Upper lobe of right lung (tissue), 1 donor: Measurements from ENCODE around the gene STX18. TPM values are rescaled to one million over a fixed set of nuclear protein-coding genes. Genes with fewer than 3 reads are reported as not detected.
"Not testable (repeated sequence)": the region's sequence is repeated elsewhere in the genome, so short reads cannot be mapped to it uniquely, and the experiment has no call there.

ENCODE experiments used
- ATAC-seq: fragments of 200-7000 bp; cut with Tn5 transposase; one replicate; pipeline ENCODE4 v1.9.1; 2020; ENCODE audit warnings: mild to moderate bottlenecking, moderate library complexity
- DNase-seq: peaks from one replicate; pipeline ENCODE4 v3.0.0-alpha.2; 2020
- H3K27ac ChIP-seq: fragments of 200-600 bp; one replicate; pipeline ENCODE4 v1.8.0; 2022
- H3K27me3 ChIP-seq: fragments of 200-600 bp; one replicate; pipeline ENCODE4 v1.8.0; 2022; ENCODE audit warnings: mild to moderate bottlenecking
- H3K36me3 ChIP-seq: fragments of 200-600 bp; one replicate; pipeline ENCODE4 v1.8.0; 2022
- H3K4me1 ChIP-seq: fragments of 200-600 bp; one replicate; pipeline ENCODE4 v1.8.0; 2022
- H3K4me3 ChIP-seq: fragments of 200-600 bp; one replicate; pipeline ENCODE4 v1.8.0; 2022; ENCODE audit warnings: mild to moderate bottlenecking
- H3K9me3 ChIP-seq: fragments of 200-600 bp; one replicate; pipeline ENCODE4 v1.8.0; 2022
- CTCF ChIP-seq: fragments of 200-600 bp; IDR thresholded peaks from one replicate; pipeline ENCODE4 v1.8.0; 2022; ENCODE audit warnings: antibody characterized with exemption
- intact Hi-C: fragments of 100-400 bp; cut with DNase I; formaldehyde crosslinking; loops from one replicate; pipeline ENCODE4 v1.11.0; 2022
- total RNA-seq: library from RNA; stranded (reverse); fragmentation: NEBNext Ultra II Directional; extraction: Animal tissue kit (Norgen Biotek cat#: 25700); gene quantifications from one replicate; pipeline ENCODE4 v1.2.1, GENCODE V29; 2021
- donor health status: DM: no; HTN: yes; CAD: no; lungs with severe emphysema.

STX18 gene
- total RNA-seq, 1 donor from 2014 or later: 22.1 TPM

GRCh38 chr4:4574792-4575191, 32.9 kb upstream of the STX18 start:
- Histone ChIP-seq H3K4me3 (peak overlapping the region; percentile 75), H3K36me3 (no peaks in the 10 kb centered on the region), H3K9me3 (no peaks in the 10 kb centered on the region), H3K27me3 (no peaks in the 10 kb centered on the region), H3K4me1 (peaks cover 4% of the 10 kb centered on the region), H3K27ac (peak overlapping the region; percentile 80)
- peak; percentile 69 for DNase-seq
- intact Hi-C loops: no loop called here
- no peak for TF ChIP-seq CTCF
- ATAC-seq: peak; percentile 75

GRCh38 chr4:4574052-4574451, 32.2 kb upstream of the STX18 start:
- TF ChIP-seq CTCF: no peak
- Histone ChIP-seq H3K27me3 (no peaks in the 10 kb centered on the region), H3K27ac (no peak overlapping the region), H3K9me3 (no peaks in the 10 kb centered on the region), H3K36me3 (no peaks in the 10 kb centered on the region), H3K4me1 (peaks cover 4% of the 10 kb centered on the region), H3K4me3 (no peak overlapping the region)
- DNase-seq (no peak), ATAC-seq (no peak)
- intact Hi-C loops: no loop called here

- DNase-seq (no peak), ATAC-seq (no peak)
- Histone ChIP-seq H3K4me3 (no peak overlapping the region), H3K27ac (no peak overlapping the region), H3K36me3 (no peaks in the 10 kb centered on the region), H3K27me3 (no peaks in the 10 kb centered on the region), H3K9me3 (no peaks in the 10 kb centered on the region), H3K4me1 (peaks cover 4% of the 10 kb centered on the region)
- intact Hi-C loops: no loop called here
- TF ChIP-seq CTCF: no peak
Measured at GRCh38 chr4:4572821-4573220, 31.0 kb upstream of the STX18 start.

GRCh38 chr4:4569861-4570260, 28.0 kb upstream of the STX18 start:
- not testable (repeated sequence) for ATAC-seq, H3K36me3 ChIP-seq

GRCh38 chr4:4568806-4569427, 27.1 kb upstream of the STX18 start:
- ATAC-seq: no peak
- no peak overlapping the region for H3K4me3 ChIP-seq
- H3K27me3 ChIP-seq: no peaks in the 10 kb centered on the region
- no peaks in the 10 kb centered on the region for H3K4me1 ChIP-seq
- no peak overlapping the region for H3K27ac ChIP-seq
- intact Hi-C loops: no loop called here
- no peak for TF ChIP-seq CTCF
- H3K36me3 ChIP-seq: no peaks in the 10 kb centered on the region
- DNase-seq: no peak
- no peaks in the 10 kb centered on the region for H3K9me3 ChIP-seq

More at GRCh38 chr4:4569861-4570260, 28.0 kb upstream of the STX18 start:
- H3K4me1 ChIP-seq, intact Hi-C loops, H3K4me3 ChIP-seq, H3K27ac ChIP-seq, H3K27me3 ChIP-seq, DNase-seq, H3K9me3 ChIP-seq: not testable (repeated sequence)

GRCh38 chr4:4566359-4566758, 24.5 kb upstream of the STX18 start:
- H3K36me3 ChIP-seq, H3K4me1 ChIP-seq, H3K27me3 ChIP-seq, DNase-seq, H3K27ac ChIP-seq, H3K4me3 ChIP-seq, intact Hi-C loops, H3K9me3 ChIP-seq: not testable (repeated sequence)
- peak; percentile 42 for ATAC-seq

- Histone ChIP-seq H3K27ac (no peak overlapping the region), H3K9me3 (no peaks in the 10 kb centered on the region), H3K36me3 (no peaks in the 10 kb centered on the region), H3K27me3 (no peaks in the 10 kb centered on the region), H3K4me1 (no peaks in the 10 kb centered on the region), H3K4me3 (no peak overlapping the region)
- no peak for TF ChIP-seq CTCF
- no peak for DNase-seq
- intact Hi-C loops: no loop called here
- no peak for ATAC-seq
Measured at GRCh38 chr4:4564522-4564921, 22.7 kb upstream of the STX18 start.
